Urinary bladder (tissue), 2 donors: ENCODE measurements around the gene CPB1. TPM values are rescaled to one million over a fixed set of nuclear protein-coding genes. Genes with fewer than 3 reads are reported as not detected.

Source experiments
- polyA plus RNA-seq: library from polyadenylated mRNA; stranded (reverse); fragments of 200-250 nt; gene quantifications from one replicate; pipeline ENCODE4 v1.2.3, GENCODE V29; 2013
- total RNA-seq: library from RNA; depleted of rRNA; stranded (reverse); fragments of >200 nt; gene quantifications from one replicate; pipeline ENCODE4 v1.2.3, GENCODE V29; 2014
- donor health status: healthy.

Gene CPB1
- total and polyA plus RNA-seq, 2 donors: 0.51 TPM; not detected in 1

Other genes starting within 250 kb of the CPB1 start
- gene AGTR1, start 129.9 kb upstream of the CPB1 start, total RNA-seq: 8.1 TPM
- gene AGTR1, start 129.9 kb upstream of the CPB1 start, polyA plus RNA-seq: 24.8 TPM
- 93.3 TPM for gene CPA3, start 37.5 kb downstream of the CPB1 start, total RNA-seq
- 29.2 TPM for gene CPA3, start 37.5 kb downstream of the CPB1 start, polyA plus RNA-seq
- gene GYG1, start 163.7 kb downstream of the CPB1 start, total RNA-seq: 33.2 TPM
- gene GYG1, start 163.7 kb downstream of the CPB1 start, polyA plus RNA-seq: 214 TPM